Activated effector memory CD4-positive, alpha-beta T cell treated with Interleukin-2 at 50 U/mL for 16 hours (primary cell): ENCODE data around the gene CKM.
A peak's percentile ranks its signal among the peaks of the same experiment; 100 is the strongest.
"Not testable (repeated sequence)": the region's sequence is repeated elsewhere in the genome, so short reads cannot be mapped to it uniquely, and the experiment has no call there.

Source experiments
- DNase-seq: peaks from one replicate; pipeline ENCODE4 v3.0.0-alpha.2; 2020

The CKM gene

GRCh38 chr19:45348367-45349125, 25.9 kb upstream of the CKM start:
- no peak for DNase-seq

GRCh38 chr19:45347570-45348366, 25.1 kb upstream of the CKM start:
- DNase-seq, result no peak

- DNase-seq, result no peak
These were observed 23.8 kb upstream of the CKM start for GRCh38 chr19:45346449-45346848.

DNA sequence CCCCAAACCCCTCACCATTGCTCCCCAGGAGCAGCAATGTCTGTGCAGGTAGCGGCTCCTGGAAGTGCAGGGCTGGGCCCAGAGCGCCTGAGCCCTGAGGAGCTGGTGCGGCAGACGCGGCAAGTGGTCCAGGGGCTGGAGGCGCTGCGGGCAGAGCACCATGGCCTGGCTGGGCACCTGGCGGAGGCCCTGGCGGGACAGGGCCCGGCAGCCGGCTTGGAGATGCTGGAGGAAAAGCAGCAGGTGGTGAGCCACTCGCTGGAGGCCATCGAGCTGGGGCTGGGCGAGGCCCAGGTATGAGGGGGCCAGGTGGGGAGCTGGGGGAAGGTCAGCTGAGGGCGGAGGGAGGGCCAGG, 22.8 kb upstream of the CKM start:
- no peak for DNase-seq

GRCh38 chr19:45344621-45345505, 22.2 kb upstream of the CKM start:
- no peak for DNase-seq

- DNase-seq, result no peak
These were observed 20.2 kb upstream of the CKM start for GRCh38 chr19:45342911-45343310.

- DNase-seq, result no peak
These were observed 18.3 kb upstream of the CKM start for GRCh38 chr19:45340899-45341453.

GRCh38 chr19:45340232-45340898, 17.7 kb upstream of the CKM start, which contains the start of gene KLC3:
Gene KLC3, plus strand, starts transcription at chr19:45340750. Its CDS starts 4,792 bp downstream, at chr19:45345542.
- DNase-seq, result peak; percentile 10

DNA sequence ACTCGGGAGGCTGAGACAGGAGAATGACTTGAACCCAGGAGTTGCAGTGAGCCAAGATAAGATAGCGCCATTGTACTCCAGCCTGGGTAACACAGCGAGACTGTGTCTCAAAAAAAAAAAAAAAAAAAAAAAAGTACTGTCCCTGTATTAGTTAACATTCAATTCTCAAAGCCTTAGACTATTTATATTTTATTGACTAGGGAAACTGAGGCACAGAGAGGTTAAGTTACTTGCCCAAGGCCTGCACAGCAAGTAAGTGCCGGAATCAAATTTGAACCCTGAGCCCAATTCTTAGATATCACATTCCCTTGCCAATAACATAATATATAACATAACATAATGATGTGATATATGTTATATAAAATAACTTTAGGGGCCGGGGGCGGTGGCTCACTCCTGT, 17.0 kb upstream of the CKM start:
- no peak for DNase-seq

DNA sequence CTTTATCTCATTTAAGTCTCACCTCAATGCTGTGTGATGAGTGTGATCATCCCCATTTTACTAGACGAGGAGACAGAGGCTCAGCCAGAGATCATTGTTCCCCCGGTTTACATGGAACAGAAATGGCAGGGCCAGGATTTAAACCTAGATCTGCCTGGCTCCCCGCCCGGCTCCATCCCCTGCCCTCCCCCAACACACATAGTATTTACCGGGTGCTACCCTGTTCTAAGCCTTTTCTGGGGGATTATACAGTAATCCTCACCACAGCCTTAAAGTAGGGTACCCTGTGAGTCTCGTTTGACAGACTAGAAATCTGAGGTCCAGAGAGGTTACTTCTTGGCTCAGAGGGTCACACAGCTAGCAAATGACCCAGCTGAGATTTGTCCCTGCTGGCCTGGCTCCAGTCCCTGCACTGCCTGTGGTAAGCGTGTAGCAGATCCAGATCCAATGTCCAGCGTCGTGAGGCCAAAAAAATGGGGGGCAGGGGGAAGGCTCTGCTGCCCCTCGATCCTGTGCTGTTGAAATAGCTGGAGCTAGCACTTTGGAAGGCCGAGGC, 14.1 kb upstream of the CKM start:
- no peak for DNase-seq

DNA sequence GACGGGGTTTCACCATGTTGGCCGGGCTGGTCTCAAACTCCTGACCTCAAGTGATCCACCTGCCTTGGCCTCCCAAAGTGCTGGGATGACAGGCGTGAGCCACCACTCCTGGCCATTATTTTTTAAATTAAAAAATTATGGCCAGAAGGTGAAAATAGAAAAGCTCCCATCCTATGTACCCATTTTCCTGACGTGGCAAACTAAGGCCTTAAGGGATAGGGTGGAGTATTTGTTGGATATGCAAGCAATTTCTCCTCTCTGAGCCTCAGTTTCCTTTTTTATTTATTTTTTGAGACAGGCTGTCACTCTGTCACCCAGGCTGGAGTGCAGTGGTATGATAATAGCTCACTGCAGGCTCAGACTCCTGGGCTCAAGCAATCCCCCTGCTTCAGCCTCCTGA, 12.2 kb upstream of the CKM start:
- DNase-seq, result not testable (repeated sequence)

DNA sequence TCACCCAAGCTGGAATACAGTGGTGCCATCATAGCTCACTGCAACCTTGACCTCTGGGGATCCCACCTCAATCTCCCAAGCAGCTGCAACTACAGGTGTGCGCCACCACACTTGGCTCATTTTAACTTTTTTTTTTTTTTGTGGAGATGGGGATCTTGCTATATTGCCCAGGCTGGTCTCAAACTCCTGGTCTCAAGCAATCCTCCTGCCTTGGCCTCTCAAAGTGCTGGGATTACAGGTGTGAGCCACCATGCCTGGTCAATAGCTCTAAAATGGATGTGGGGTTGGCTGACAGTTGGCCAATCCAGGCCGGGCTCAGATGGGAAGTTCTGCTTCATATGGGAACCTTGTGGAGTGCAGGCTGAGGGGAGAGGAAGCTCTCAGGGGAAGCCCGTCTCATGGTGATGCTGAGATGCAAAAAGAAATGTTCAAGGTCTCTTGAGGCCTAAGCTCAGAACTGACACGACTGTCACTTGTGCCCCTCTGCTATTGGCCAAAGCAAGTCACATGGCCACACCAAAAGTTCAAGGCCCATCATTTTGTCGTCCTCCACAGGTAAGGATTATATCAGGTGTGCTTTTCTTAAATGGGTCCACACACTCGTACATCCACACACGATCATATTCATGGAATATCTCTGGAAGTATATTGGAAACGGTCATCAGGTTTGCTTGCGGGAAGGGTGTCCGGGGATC, 11.1 kb upstream of the CKM start:
- DNase-seq, result no peak

GRCh38 chr19:45331411-45331810, 8.7 kb upstream of the CKM start:
- DNase-seq, result no peak

GRCh38 chr19:45327404-45328143, 4.9 kb upstream of the CKM start:
- DNase-seq, result no peak

GRCh38 chr19:45324349-45324907, 1.8 kb upstream of the CKM start:
- no peak for DNase-seq

GRCh38 chr19:45323671-45324081, 1.0 kb upstream of the CKM start:
- no peak for DNase-seq

GRCh38 chr19:45322311-45322710, 364 bp downstream of the CKM start:
- no peak for DNase-seq

GRCh38 chr19:45321848-45322247, 827 bp downstream of the CKM start:
- no peak for DNase-seq

- no peak for DNase-seq
These were observed 1.5 kb downstream of the CKM start for GRCh38 chr19:45320997-45321775.

DNA sequence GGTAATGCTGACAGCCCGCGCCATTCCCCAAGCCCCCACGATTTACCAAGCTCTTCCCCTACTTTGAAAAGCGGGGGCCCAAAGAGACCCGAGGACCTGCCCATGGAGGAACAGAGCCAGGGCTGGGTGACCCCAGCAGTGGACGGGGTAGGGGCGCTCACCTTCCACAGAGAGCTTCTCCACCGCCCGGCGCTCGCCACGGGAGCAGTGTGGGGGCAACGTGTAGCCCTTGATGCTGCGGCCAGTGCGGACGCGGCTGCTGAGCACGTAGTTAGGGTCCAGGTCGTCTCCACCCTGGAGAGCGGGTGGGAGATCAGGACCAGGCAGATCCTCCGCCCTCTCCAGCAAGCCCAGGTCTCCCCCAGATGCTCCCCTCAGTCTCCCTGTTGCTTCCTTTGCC, 7.4 kb downstream of the CKM start:
- no peak for DNase-seq
